GM21526 (cell line): Measurements from ENCODE around the gene TUBB4B.
A peak's percentile ranks its signal among the peaks of the same experiment; 100 is the strongest.
"Not testable (repeated sequence)": the region's sequence is repeated elsewhere in the genome, so short reads cannot be mapped to it uniquely, and the experiment has no call there.

Experiments used
- ATAC-seq: cut with Tn5 transposase; IDR thresholded peaks from one replicate; pipeline ENCODE4 v1.9.1; 2021; ENCODE audit warnings: moderate library complexity; ENCODE audit not compliant: unreplicated experiment, low FRiP score

The TUBB4B gene

DNA sequence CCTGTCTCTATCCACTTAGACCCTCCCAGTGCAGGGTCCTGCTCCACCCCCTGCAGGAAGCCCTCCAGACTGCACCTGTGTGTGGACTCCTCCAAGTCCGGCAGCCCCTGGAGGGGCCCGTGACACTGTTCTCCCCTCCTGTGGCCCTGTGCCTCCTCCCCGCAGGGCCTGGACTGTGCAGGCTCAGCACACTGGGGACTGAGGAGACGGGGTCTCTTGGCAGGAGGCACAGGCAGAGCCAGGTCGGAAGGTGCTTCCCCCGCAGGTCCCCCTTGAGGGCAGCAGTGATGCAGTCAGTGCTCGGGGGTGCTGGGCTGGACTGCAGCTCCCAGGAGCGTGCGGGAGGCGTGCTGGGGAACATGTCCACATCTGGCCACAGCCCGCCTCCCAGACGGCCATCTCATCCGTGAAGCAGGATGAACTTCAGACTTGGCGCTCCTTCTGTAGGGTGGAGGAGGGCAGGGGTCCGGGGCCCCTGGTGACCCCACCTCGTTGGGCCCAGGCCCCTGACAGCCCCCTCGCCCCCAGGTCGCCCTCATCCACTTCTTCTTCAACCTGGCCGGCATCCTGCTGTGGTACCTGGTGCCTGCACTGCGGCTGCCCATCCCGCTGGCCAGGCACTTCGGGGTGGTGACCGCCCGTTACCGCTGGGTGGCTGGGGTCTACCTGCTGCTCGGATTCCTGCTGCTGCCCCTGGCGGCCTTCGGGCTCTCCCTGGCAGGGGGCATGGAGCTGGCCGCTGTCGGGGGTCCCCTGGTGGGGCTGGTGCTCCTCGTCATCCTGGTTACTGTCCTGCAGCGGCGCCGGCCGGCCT lies 5.5 kb upstream of the TUBB4B start:
- no peak for ATAC-seq

DNA sequence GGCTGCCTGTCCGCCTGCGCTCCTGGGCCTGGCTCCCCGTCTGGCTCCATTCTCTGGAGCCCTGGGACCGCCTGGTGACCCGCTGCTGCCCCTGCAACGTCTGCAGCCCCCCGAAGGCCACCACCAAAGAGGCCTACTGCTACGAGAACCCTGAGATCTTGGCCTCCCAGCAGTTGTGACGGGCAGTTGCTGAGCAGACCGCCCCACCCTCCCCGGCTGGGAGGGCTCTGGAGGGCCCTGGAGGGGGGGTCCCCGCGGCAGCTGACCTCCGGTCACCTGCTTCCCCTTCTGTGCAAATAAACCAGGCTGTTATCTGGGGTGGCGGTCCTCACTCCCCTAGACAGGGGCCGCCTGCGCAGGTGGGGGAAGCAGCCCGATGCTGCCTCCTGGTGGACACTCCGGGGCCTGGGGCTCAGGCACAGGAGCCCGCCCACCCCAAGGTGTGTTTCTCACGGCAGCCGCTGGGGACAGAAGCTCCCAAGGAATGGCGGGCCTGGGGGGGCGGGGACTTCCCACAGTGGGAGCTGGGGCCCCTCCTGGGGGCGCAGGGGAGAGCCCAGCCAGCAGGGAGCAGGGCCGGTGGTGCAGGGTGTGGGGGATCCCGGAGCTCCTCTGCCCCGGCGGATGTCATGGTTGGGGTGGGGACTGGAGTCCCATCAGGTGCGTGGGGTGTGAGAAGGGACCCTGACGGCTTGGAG lies 4.7 kb upstream of the TUBB4B start:
- no peak for ATAC-seq

DNA sequence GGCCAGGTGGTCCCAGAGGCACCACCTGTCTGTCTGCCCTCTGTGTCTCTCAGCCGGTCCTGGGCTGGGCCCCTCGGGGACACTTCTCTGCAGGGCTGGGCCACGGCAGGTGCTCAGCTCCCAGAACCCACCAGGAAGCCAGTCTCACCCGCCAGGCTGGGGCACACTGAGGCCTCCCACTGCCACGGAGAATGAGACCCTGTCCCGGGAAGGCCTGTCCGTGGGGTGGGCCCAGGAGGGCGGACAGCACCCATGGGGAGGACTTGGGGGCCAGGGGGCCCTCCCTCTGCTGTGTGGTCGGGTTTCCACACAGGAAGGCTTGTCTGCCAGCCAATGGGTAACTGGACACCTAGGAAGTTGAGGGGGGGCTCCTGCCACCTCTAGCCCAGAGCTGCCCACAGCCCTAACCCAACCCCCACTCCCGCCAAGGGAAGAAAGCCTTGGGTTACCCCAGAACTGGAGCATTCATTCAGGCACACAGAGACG lies 4.1 kb upstream of the TUBB4B start:
- ATAC-seq: no peak

DNA sequence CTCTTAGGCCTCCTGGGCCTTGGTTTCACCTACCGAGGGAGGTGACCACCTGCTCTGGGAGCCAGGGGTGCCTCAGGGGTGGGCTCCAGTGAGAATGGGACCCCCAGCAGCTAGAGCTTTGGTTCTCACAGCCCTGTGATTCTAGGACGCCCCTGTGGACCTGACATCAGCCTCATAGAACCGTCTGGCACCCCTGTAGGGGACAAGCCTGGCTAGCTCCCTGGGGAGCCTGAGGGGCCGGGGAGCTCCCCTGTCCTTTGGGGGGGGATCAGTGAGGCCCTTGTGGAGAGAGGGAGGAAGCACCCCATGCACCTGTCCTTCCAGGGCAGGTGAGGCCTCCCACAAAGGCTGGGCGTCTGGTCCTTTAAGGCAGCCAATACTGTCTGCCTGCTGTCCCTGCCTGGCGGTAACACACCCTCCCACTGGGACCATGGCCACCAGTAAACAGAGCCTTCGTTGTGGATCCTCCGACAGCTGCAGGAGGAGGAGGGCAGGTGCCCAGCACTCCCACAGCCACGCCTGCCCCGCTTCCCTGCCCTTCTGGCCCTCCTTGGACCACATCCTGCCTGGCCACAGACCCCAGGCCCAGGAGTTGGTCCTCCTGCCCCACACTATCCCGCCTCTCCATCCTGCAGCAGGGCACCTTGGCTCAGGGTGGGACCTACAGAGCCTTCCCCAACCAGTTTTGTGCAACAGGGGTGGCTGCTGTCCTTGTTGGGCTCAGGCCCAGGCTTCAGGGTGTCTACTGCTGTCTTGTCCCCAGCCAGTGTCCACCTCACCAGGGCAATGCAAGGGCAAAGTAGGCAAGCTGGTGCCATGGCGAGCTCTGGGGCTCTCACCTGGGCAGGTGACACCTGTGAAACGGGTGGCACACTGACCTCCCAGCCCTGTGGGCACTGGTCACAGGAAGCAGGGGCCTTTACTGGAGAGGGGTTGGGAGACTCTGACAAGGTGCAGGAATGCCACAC lies 3.0 kb upstream of the TUBB4B start:
- no peak for ATAC-seq

DNA sequence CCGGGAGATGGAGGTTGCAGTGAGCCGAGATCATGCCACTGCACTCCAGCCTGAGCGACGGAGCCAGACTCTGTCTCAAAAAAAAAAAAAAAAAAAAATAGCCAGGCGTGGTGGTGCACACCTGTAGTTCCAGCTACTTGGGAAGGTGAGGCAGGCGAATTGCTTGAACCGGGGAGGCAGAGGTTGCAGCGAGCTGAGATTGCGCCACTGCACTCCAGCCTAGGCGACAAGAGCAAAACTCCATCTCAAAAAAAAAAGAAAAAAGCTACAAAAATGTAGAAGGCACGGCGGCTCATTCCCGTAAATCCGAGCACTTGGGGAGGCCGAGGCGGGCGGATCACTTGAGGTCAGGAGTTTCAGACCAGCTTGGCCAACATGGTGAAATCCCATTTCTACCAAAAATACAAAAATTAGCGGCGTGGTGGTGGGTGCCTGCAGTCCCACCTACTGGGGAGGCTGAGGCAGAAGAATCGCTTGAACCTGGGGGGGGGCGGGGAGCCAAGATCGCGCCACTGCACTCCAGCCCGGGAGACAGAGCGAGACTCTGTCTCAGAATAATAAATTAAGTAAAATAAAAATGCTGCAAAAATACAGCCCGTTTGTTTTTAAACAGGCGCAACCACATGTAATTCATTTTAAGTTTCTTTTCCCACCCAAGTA lies 1.4 kb upstream of the TUBB4B start:
- ATAC-seq: not testable (repeated sequence)

DNA sequence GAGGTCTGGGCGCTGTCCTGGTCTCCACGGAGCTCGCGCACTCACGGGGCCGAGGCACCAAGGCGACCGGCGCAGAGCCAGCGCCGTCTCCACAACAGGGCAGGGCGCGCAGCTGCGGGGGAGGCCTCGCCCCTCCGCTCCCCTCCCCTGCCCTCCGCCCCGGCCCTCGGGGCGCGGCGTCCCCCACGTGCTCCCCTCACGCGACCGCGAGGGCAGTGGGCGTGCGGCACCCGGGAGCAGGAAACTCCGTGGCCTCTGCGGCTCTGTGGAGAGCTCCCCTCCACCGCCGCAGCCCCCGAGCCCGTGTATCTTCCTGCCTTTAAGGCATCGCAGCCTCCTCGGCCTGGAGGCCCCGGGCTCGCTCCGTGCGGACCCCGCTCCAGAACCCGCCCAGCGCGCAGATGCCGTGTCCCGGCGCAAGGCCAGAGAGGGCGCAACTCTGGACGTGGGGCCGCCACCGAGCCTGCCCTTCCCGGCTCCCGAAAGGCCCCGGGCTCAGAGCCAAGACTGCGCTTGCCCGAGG lies 708 bp upstream of the TUBB4B start:
- peak; percentile 22 for ATAC-seq

DNA sequence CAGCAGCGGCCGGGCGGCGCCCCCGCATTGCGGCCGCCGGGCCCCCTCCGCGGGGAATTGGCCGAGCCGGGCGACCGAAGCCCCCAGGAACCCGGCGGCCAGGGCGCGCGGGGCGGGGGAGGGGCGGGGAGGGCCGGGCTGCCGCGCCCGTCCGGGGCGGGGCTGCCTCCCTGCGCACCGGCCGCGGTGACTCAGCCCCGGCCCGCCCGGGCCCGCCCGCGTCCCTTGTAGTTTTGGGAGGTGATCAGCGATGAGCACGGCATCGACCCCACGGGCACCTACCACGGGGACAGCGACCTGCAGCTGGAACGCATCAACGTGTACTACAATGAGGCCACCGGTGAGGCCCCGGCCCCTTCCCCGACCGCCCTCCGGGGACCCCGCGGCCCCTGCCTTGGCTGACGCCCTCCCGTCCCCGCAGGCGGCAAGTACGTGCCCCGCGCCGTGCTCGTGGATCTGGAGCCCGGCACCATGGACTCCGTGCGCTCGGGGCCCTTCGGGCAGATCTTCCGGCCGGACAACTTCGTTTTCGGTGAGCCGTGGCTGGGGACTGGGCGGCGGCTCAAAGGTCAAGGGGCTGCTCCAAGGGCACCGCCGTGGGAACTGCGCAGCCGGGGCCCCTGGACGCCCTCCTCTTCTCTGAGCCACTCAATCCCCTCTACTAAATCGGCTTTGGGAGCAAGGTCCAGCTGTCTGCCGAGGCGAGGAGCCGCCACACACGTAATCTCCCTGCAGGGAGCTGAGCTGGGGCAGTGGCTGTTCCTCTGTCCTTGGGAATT lies 592 bp downstream of the TUBB4B start:
- ATAC-seq: peak; percentile 0

DNA sequence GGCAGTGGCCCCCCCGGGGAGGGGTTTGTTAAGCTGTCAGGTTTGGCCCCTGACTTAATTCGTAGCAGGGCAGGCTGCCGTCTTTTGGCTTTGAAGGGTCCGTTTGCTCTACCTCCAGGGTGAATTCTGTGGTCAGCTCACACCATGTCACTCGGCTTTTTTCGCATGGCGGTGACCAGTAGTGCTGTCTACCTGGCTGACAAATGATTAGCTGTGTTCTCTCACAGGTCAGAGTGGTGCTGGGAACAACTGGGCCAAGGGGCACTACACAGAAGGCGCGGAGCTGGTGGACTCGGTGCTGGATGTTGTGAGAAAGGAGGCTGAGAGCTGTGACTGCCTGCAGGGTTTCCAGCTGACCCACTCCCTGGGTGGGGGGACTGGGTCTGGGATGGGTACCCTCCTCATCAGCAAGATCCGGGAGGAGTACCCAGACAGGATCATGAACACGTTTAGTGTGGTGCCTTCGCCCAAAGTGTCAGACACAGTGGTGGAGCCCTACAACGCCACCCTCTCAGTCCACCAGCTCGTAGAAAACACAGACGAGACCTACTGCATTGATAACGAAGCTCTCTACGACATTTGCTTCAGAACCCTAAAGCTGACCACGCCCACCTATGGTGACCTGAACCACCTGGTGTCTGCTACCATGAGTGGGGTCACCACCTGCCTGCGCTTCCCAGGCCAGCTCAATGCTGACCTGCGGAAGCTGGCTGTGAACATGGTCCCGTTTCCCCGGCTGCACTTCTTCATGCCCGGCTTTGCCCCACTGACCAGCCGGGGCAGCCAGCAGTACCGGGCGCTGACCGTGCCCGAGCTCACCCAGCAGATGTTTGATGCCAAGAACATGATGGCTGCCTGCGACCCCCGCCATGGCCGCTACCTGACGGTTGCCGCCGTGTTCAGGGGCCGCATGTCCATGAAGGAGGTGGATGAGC lies 1.4 kb downstream of the TUBB4B start:
- ATAC-seq: no peak

DNA sequence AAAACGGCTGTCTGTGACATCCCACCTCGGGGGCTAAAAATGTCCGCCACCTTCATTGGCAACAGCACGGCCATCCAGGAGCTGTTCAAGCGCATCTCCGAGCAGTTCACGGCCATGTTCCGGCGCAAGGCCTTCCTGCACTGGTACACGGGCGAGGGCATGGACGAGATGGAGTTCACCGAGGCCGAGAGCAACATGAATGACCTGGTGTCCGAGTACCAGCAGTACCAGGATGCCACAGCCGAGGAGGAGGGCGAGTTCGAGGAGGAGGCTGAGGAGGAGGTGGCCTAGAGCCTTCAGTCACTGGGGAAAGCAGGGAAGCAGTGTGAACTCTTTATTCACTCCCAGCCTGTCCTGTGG lies 2.2 kb downstream of the TUBB4B start:
- not testable (repeated sequence) for ATAC-seq

DNA sequence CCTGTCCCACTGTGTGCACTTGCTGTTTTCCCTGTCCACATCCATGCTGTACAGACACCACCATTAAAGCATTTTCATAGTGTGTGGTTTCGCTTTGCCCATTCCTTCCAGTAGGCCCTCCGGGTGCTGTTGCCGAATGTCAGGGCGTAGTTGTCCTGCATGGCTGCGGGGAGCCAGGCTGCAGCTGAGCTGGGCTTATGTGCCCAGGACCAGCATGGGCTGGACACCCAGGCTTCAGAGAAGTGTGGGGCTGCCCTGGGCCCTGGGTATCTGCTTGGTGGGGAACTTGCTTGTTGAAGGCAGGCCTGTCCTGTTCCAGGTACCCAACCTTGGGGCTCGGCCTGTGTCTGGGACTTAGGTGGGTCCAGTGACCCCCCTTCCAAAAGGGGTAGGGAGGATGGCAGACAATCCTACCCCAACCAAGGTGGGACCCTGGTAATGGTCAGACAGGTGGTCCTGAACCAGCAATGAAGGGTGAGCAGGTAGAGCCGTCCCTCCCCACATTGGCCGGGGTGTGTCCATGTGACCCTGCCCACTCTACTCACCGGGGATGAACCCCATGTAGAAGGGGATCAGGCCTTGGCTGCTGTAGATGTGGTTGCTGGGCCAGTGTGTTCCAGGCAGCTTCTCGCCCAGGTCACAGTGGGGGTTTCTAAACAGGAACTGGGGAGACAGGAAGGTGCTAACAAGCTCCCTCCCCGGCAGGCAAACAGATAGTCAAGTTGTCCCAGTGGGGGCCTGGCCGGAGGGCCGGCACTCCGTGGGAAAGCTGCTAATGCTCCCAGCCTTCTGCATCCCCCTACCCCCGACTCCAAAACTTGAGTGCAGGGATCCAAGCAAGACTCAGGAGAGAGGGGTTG lies 2.8 kb downstream of the TUBB4B start:
- ATAC-seq: no peak

DNA sequence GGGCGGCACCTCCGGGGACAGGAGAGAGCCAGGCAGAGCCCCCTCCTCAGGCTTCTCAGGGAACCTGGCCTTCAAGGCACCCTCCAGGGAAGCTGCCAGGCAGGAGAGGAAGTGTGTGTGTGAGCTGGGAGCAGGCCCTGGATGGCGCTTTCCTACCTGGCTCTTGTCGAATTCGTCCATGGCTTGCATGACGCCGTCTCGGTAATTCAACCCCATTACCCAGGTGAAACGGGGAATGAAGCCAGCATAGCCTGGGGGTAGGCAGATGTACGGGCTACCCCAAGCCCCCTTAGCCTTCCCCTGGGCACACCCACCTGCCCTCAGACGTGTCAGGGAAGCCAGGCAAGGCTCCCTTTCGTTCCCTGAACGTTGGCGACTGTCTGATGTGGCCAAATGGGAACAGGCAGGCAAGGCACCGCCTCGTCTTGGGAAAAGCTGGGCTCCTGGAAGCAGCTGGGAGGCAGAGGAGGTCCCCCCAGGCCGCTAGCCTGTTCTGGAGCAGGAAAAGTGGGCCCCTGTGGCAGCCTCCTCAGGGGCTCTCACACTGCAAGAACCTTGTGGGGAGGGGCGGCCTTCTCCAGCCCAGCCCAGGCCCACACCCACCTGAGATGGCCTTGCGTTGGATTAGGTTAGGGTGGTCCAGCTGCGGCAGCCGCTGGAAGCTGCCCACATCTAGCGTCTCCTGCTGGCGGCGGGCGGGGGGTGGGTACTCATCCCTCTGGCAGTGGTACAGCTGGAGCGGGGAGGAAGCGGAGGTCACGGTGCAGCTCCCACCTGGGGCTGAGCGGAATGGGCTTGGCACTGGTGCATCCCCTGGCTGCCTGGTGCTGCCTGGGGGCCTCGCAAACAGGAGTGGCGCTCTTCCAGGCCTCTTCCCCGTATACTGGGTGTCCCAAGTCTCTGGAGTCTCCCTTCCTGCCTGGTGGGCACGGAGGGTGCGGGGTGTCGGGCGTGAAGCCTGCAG lies 3.7 kb downstream of the TUBB4B start:
- ATAC-seq: no peak

DNA sequence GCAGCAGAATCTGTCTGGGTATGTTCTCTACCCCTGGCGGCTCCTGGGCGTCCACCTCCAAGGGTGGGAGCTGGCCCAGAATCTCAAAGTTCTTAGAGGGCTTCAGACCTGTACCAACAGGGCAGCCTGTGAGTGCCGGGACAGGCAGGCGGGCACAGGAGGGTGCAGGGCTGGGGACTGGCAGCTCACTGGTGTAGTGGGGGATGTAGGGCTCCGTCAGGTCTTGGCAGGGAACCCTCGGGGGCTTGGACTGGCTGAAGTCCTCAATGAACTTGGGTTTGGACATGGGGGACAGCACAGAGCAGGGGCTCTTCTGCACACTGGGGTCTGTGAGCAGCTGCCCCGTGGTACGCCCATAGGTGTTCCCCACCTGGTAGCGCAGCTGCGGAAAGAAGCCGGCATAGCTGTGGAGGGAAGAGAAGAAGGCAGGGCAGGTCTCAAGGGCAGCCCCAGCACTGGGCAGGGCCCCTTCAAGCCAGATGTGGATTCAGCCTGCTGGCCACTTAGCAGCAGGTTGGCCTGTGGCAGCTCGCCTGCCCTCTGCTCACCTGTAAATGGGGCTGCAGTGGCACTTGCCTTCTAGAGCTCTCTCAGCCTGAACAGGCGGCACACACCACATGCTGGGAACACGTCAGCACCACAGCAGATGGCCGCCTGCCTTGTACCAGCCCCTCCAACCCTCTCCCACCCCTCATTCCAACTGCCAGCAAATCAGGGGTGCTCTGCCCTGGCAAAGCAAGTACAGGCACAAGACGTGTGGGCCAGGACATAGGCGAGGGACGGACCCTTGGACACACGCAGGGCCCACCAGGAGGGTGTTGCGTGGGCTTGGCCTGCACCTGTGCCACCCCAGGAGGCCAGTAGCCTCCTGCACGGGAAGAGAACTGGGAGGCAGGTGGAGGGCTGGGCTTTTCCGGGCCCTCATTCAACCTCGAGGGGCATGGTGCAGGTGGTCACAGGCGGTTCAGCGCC lies 4.6 kb downstream of the TUBB4B start:
- no peak for ATAC-seq

DNA sequence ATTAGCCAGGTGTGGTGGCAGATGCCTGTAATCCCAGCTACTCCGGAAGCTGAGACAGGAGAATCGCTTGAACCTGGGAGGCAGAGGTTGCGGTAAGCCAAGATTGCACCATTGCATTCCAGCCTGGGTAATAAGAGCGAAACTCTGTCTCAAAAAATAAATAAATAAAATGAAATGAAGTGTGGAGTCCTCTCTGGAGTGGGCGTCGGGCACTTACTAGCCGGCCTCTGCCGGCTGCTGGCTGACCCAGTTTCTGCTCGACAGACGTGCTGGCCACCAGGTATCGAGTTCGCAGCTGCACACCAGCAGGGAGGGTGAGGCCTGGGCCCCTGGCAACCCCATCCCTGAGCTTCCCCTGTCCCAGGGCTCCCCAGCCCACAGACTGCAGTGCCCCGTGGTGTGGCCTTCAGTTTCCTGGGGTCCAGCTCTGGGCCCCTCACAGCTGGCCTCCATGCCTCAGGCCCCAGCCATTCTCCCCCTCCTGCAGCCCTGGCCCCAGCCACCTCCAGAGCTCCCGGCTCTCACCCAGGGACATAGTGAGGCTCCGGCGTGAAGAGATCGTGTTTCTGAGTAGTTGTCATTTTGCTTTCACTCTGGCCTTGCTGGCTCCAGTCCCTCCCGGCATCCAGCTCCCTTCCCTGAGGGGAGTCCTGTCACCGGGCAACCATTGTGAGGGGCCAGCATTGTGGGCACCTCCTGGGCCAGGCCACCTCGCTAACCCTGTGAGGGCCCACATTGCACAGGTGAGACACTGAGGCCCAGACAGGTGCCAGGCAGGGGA lies 6.2 kb downstream of the TUBB4B start:
- ATAC-seq: no peak

DNA sequence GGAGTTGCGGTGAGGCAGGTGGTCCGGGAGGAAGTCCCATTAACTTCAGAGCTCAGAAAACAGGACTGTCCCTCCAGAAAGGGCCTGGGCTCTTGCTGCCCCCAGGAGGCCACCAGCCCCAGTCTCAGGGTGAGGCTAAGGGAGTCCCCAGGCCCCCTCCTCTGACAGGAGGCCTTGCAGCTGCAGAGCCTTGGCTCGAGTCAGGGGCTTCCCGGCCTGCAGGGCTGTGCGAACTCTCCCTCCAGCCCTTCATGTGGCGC lies 6.8 kb downstream of the TUBB4B start:
- no peak for ATAC-seq
